GM23338 (cell line): ENCODE measurements around the gene NT5C3B. TPM values are rescaled to one million over a fixed set of nuclear protein-coding genes. Genes with fewer than 3 reads are reported as not detected.

Experiments
- ATAC-seq: fragments of 200-7000 bp; cut with Tn5 transposase; 3 replicates; pipeline ENCODE4 v1.9.1; 2020
- DNase-seq: peaks from one replicate; pipeline ENCODE4 v3.0.0-alpha.2; 2015; ENCODE audit warnings: low spot score
- H2AFZ ChIP-seq: fragments of 200-600 bp; sonication (generic); 2 replicates; pipeline ENCODE4 v1.8.0; 2016; ENCODE audit warnings: antibody characterized with exemption, mild to moderate bottlenecking, moderate library complexity
- H3F3A ChIP-seq: fragments of 200-600 bp; sonication (generic); replicated peaks from 2 replicates; pipeline ENCODE4 v1.8.0; 2017; ENCODE audit warnings: antibody characterized with exemption, mixed run types, low read depth
- H3K27ac ChIP-seq: fragments of 200-600 bp; sonication (generic); 2 replicates; pipeline ENCODE4 v1.6.1; 2016; ENCODE audit warnings: low read depth
- H3K27me3 ChIP-seq: fragments of 200-600 bp; sonication (generic); 2 replicates; pipeline ENCODE4 v1.8.0; 2016; ENCODE audit warnings: mild to moderate bottlenecking, mixed run types, moderate library complexity; ENCODE audit not compliant: insufficient read depth
- H3K36me3 ChIP-seq: fragments of 200-600 bp; sonication (generic); 2 replicates; pipeline ENCODE4 v1.8.0; 2016; ENCODE audit warnings: mild to moderate bottlenecking; ENCODE audit not compliant: insufficient read depth
- H3K4me1 ChIP-seq: fragments of 200-600 bp; sonication (generic); 2 replicates; pipeline ENCODE4 v1.8.0; 2016; ENCODE audit warnings: mild to moderate bottlenecking, moderate library complexity; ENCODE audit not compliant: insufficient read depth
- H3K4me2 ChIP-seq: fragments of 200-600 bp; sonication (generic); 2 replicates; pipeline ENCODE4 v1.7.1; 2017; ENCODE audit warnings: mixed run types
- H3K4me3 ChIP-seq: fragments of 200-600 bp; sonication (generic); 2 replicates; pipeline ENCODE4 v1.6.1; 2016; ENCODE audit warnings: mixed run types
- H3K79me2 ChIP-seq: fragments of 200-600 bp; sonication (generic); replicated peaks from 2 replicates; pipeline ENCODE4 v1.8.0; 2017; ENCODE audit warnings: mild to moderate bottlenecking; ENCODE audit not compliant: insufficient read depth
- H3K9me2 ChIP-seq: fragments of 200-600 bp; sonication (generic); 2 replicates; pipeline ENCODE4 v1.8.0; 2017; ENCODE audit not compliant: insufficient read depth
- H4K20me1 ChIP-seq: fragments of 200-600 bp; sonication (generic); replicated peaks from 2 replicates; pipeline ENCODE4 v1.8.0; 2017; ENCODE audit warnings: mild to moderate bottlenecking; ENCODE audit not compliant: insufficient read depth
- H3K27ac Mint-ChIP-seq: 2 replicates; pipeline ENCODE4 v1.8.0; 2020; ENCODE audit warnings: inconsistent platforms, mild to moderate bottlenecking, moderate library complexity, mixed read lengths
- H3K27me3 Mint-ChIP-seq: 3 replicates; pipeline ENCODE4 v1.8.0; 2022; ENCODE audit warnings: low read depth, mild to moderate bottlenecking, moderate library complexity, mixed read lengths, inconsistent platforms; ENCODE audit not compliant: insufficient read depth, poor library complexity
- H3K36me3 Mint-ChIP-seq: 3 replicates; pipeline ENCODE4 v1.8.0; 2021; ENCODE audit warnings: low read depth, mild to moderate bottlenecking, inconsistent platforms, moderate library complexity, mixed read lengths
- H3K4me1 Mint-ChIP-seq: 3 replicates; pipeline ENCODE4 v1.8.0; 2020; ENCODE audit warnings: mild to moderate bottlenecking, inconsistent platforms, mixed read lengths
- H3K4me3 Mint-ChIP-seq: 3 replicates; pipeline ENCODE4 v1.8.0; 2021; ENCODE audit warnings: moderate library complexity, mild to moderate bottlenecking, inconsistent platforms, mixed read lengths
- H3K9me3 Mint-ChIP-seq: 3 replicates; pipeline ENCODE4 v1.8.0; 2020; ENCODE audit warnings: moderate library complexity, mild to moderate bottlenecking, inconsistent platforms, mixed read lengths
- EZH2 ChIP-seq: fragments of 200-600 bp; sonication (generic); IDR thresholded peaks from one replicate; pipeline ENCODE4 v1.8.0; 2017; ENCODE audit warnings: antibody characterized with exemption, mild to moderate bottlenecking, low read depth; ENCODE audit not compliant: unreplicated experiment
- JUNB ChIP-seq: IDR thresholded peaks from one replicate; pipeline ENCODE4 v1.6.1; 2016; ENCODE audit warnings: antibody characterized with exemption; ENCODE audit not compliant: unreplicated experiment
- POLR2AphosphoS5 ChIP-seq: IDR thresholded peaks from 2 replicates; pipeline ENCODE4 v1.6.1; 2016; ENCODE audit warnings: antibody characterized with exemption, low read depth
- long read RNA-seq: library from polyadenylated mRNA; unstranded; transcript quantifications from one replicate; pipeline ENCODE4 v2.0.0, GENCODE V29; 2020; ENCODE audit not compliant: unreplicated experiment
- polyA plus RNA-seq: library from polyadenylated mRNA; unstranded; fragments of >200 nt; fragmentation: Nextera tagmentation; extraction: Ambion mirVana; gene quantifications from 2 replicates; pipeline ENCODE4 v1.2.1, GENCODE V29; 2016
- total RNA-seq: library from RNA; depleted of rRNA; stranded (reverse); fragments of >200 nt; shearing (Covaris generic); gene quantifications from 2 replicates; pipeline ENCODE4 v1.2.3, GENCODE V29; 2014; rRNA removed
- TF ChIP-seq, protein P1 (sequence below), 2 experiments: fragments of 200-600 bp in 1 of 2; sonication (generic) in 1 of 2; conservative IDR thresholded peaks; 2 replicates each; pipeline versions ENCODE4 v1.5.1 to v1.6.1; 2016 to 2017; ENCODE audit warnings: antibody characterized with exemption in 2 of 2, low read depth in 2 of 2, mild to moderate bottlenecking in 2 of 2, moderate library complexity in 1 of 2

The NT5C3B gene
- 68.9 and 78.3 TPM in 2 replicates for total RNA-seq
- polyA plus RNA-seq, result 58.2 and 59.1 TPM in 2 replicates
- long read RNA-seq, transcript NT5C3B-203 (9 exons, 975 nt), result minor isoform, 16 of 93 reads
- long read RNA-seq, transcript NT5C3B-216 (8 exons, 1,534 nt), result major isoform, 49 of 93 reads
- long read RNA-seq, partial matches to known transcripts, result 2 of 93 reads
- long read RNA-seq, other reads (novel, unspliced or antisense), result 21 of 93 reads

DNA sequence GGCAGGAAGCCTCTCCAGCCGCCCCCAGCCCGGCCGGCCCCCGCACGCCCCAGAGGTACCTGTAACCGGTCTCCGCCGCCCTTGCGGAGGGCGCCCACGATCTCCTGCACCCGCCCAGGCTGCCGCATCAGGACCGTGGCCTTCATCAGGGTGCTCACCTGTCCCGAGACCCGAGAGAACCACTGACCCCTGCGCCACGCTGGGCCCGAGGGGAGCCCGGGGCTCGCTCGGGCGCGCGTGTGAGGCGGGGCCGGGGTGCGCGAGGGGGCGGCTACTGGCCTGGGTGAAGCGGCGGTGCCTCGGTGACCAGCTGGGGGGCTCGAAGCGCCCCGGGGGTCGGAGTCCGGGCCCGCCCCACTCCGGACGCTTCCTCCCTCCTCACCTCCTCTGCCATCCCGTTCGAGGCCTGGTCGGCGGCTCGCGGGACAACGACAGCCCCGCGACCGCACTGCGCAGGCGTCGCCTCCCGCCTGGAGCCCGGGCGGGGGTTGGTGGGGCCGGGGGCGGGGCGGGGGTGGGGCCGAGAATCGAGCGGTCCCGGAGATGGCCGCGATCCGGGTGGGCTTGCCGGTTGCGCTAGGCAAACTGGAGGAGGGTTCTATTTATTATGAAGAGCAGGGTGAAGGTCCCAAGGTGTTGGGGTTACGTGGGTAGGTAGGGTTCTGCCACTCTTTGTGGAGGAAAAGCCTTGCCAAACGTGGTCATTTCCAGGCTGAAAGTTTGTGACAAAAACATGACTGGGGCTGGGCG, at the start of gene NT5C3B:
Gene NT5C3B, minus strand, starts transcription at position 433 of the 750 bp plus-strand sequence. Its CDS starts 39 bp downstream, at position 394.
- Mint-ChIP-seq H3K4me3 (peak within 1 kb of the TSS; percentile 89), H3K27ac (no peak within 1 kb of the TSS), H3K27me3 (peaks cover 6% of the 10 kb centered on the region), H3K4me1 (peaks cover 7% of the 10 kb centered on the region; the same call in 2 of the 3 replicates), H3K36me3 (peaks cover 16% of the 10 kb centered on the region), H3K9me3 (no peaks in the 10 kb centered on the region)
- Histone ChIP-seq H3K4me1 (peaks cover 7% of the 10 kb centered on the region), H3K9me2 (no peaks in the 10 kb centered on the region), H2AFZ (peak within 1 kb of the TSS; percentile 95), H3K4me3 (peak within 1 kb of the TSS; percentile 94), H3F3A (no peaks in the 10 kb centered on the region; the same call in 1 of the 2 replicates), H4K20me1 (peaks cover 9% of the 10 kb centered on the region; the same call in 1 of the 2 replicates), H3K79me2 (peaks cover 12% of the 10 kb centered on the region), H3K4me2 (peak within 1 kb of the TSS; percentile 90), H3K27ac (no peak within 1 kb of the TSS), H3K36me3 (no peaks in the 10 kb centered on the region; the same call in 1 of the 2 replicates), H3K27me3 (peaks cover 5% of the 10 kb centered on the region; the same call in 1 of the 2 replicates)
- ATAC-seq (peak; percentile 89), DNase-seq (peak; percentile 64)
- TF ChIP-seq EZH2 (no peak), POLR2AphosphoS5 (peak; percentile 85), JUNB (no peak)
- TF ChIP-seq, protein P1, sequence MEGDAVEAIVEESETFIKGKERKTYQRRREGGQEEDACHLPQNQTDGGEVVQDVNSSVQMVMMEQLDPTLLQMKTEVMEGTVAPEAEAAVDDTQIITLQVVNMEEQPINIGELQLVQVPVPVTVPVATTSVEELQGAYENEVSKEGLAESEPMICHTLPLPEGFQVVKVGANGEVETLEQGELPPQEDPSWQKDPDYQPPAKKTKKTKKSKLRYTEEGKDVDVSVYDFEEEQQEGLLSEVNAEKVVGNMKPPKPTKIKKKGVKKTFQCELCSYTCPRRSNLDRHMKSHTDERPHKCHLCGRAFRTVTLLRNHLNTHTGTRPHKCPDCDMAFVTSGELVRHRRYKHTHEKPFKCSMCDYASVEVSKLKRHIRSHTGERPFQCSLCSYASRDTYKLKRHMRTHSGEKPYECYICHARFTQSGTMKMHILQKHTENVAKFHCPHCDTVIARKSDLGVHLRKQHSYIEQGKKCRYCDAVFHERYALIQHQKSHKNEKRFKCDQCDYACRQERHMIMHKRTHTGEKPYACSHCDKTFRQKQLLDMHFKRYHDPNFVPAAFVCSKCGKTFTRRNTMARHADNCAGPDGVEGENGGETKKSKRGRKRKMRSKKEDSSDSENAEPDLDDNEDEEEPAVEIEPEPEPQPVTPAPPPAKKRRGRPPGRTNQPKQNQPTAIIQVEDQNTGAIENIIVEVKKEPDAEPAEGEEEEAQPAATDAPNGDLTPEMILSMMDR (conservative IDR thresholded peaks at IDR 0.05; ENCODE audit: low read depth in 2 of 2), result no peak

DNA sequence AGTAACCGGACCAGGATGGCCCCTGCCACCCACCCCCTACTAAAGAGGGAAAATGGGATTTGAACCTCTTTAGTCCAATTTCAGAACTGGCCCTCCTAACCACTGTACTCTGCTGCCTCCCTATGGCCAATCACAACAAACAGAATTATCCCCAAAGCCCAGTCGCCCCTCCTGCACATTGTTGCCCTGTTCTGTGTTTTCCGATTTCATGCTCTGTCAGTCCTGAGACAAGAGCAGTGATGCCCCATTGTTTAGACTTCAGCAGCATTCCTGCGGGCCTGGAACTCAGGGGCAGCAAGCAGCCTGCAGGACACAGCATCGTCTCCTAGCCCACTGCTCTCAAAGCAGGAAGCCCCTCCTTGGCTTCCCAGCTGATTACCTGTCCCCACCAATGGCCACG, 49.7 kb upstream of the NT5C3B start:
- Histone ChIP-seq H3K27ac (0 out of 2 replicates have a peak overlapping the region, but pooled peaks have one; percentile 9), H3K36me3 (peaks cover 77% of the 10 kb centered on the region), H3K4me2 (no peak overlapping the region), H3K9me2 (no peaks in the 10 kb centered on the region), H3K4me3 (no peak overlapping the region), H3K4me1 (no peaks in the 10 kb centered on the region), H2AFZ (no peak overlapping the region), H3K27me3 (no peaks in the 10 kb centered on the region), H4K20me1 (peaks cover 20% of the 10 kb centered on the region), H3K79me2 (peaks cover 33% of the 10 kb centered on the region; the same call in 1 of the 2 replicates), H3F3A (peaks cover 51% of the 10 kb centered on the region)
- DNase-seq, result peak; percentile 13
- Mint-ChIP-seq H3K36me3 (peaks cover 93% of the 10 kb centered on the region), H3K27ac (no peak overlapping the region), H3K9me3 (no peaks in the 10 kb centered on the region; the same call in 2 of the 3 replicates), H3K4me3 (no peak overlapping the region), H3K27me3 (peaks cover 8% of the 10 kb centered on the region), H3K4me1 (peaks cover 3% of the 10 kb centered on the region; the same call in 1 of the 3 replicates)
- peak; percentile 42; the same call in 2 of the 3 replicates for ATAC-seq
- TF ChIP-seq, protein P1 (conservative IDR thresholded peaks at IDR 0.05; ENCODE audit: low read depth in 2 of 2), result peak; percentile 26 to 53; a peak in 2 of 4 replicates
- no peak for TF ChIP-seq EZH2
